Fibroblast of gingiva (primary cell): ENCODE results near the gene SPAG4.

Experiments
- DNase-seq: peaks from one replicate; pipeline ENCODE4 v3.0.0-alpha.2; 2011; ENCODE audit warnings: low read depth

Gene SPAG4

GRCh38 chr20:35625584-35626385 is 10.2 kb downstream of the SPAG4 start:
- no peak for DNase-seq

- no peak for DNase-seq
These were observed 10.9 kb downstream of the SPAG4 start for GRCh38 chr20:35626386-35627001.

- DNase-seq = no peak
These were observed 11.5 kb downstream of the SPAG4 start for GRCh38 chr20:35627121-35627520.

- DNase-seq = peak; percentile 50
These were observed 14.0 kb downstream of the SPAG4 start for GRCh38 chr20:35629427-35630145.

GRCh38 chr20:35630636-35631035 is 15.0 kb downstream of the SPAG4 start:
- no peak for DNase-seq

GRCh38 chr20:35632539-35633115 is 17.0 kb downstream of the SPAG4 start:
- DNase-seq = no peak

- no peak for DNase-seq
These were observed 20.0 kb downstream of the SPAG4 start for GRCh38 chr20:35635652-35636051.

- DNase-seq = no peak
These were observed 20.5 kb downstream of the SPAG4 start for GRCh38 chr20:35636095-35636494.

GRCh38 chr20:35637276-35637675 is 21.6 kb downstream of the SPAG4 start:
- no peak for DNase-seq

GRCh38 chr20:35638751-35639150 is 23.1 kb downstream of the SPAG4 start:
- DNase-seq = no peak

- DNase-seq = no peak
These were observed 25.1 kb downstream of the SPAG4 start for GRCh38 chr20:35640724-35641123.

GRCh38 chr20:35641743-35642142 is 26.1 kb downstream of the SPAG4 start:
- no peak for DNase-seq

- no peak for DNase-seq
These were observed 27.4 kb downstream of the SPAG4 start for GRCh38 chr20:35643045-35643444.

GRCh38 chr20:35644806-35645205 is 29.2 kb downstream of the SPAG4 start:
- DNase-seq = no peak

- DNase-seq = peak; percentile 77
These were observed 33.2 kb downstream of the SPAG4 start for GRCh38 chr20:35648836-35649235.

- DNase-seq = no peak
These were observed 35.0 kb downstream of the SPAG4 start for GRCh38 chr20:35650632-35651031.

GRCh38 chr20:35651958-35652357 is 36.3 kb downstream of the SPAG4 start:
- DNase-seq = no peak

GRCh38 chr20:35652641-35653429 is 37.2 kb downstream of the SPAG4 start:
- no peak for DNase-seq

GRCh38 chr20:35653430-35653734 is 37.8 kb downstream of the SPAG4 start:
- DNase-seq = no peak

GRCh38 chr20:35653893-35654292 is 38.3 kb downstream of the SPAG4 start:
- no peak for DNase-seq

GRCh38 chr20:35654415-35654814 is 38.8 kb downstream of the SPAG4 start:
- DNase-seq = no peak

GRCh38 chr20:35657271-35657670 is 41.6 kb downstream of the SPAG4 start:
- no peak for DNase-seq
